Measurements from ENCODE around the gene CCBE1.
A peak's percentile ranks its signal among the peaks of the same experiment; 100 is the strongest.

Gene CCBE1

DNA sequence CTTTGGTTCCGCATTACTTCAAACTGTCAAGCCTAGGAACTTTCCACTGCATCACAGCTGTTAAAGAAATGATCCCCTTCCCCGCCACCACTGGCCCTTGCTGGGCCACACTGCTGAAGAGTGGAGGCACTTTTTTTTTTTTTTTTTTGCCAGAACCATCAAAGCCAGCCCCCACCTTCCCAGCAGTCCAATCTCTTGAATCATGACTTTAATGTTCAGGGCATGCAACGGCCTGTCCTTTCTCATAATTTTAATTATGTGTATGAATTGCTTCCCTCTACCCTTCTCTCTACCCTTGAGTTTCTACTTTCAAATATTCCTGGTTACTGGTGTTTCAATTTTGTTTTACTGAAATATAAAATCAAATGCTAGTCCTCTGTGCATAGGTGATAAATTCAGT is 236.1 kb downstream of the CCBE1 start:
- no peak for DNase-seq (ENCODE audit: extremely low read depth, low read depth)
- TF ChIP-seq, protein P1, sequence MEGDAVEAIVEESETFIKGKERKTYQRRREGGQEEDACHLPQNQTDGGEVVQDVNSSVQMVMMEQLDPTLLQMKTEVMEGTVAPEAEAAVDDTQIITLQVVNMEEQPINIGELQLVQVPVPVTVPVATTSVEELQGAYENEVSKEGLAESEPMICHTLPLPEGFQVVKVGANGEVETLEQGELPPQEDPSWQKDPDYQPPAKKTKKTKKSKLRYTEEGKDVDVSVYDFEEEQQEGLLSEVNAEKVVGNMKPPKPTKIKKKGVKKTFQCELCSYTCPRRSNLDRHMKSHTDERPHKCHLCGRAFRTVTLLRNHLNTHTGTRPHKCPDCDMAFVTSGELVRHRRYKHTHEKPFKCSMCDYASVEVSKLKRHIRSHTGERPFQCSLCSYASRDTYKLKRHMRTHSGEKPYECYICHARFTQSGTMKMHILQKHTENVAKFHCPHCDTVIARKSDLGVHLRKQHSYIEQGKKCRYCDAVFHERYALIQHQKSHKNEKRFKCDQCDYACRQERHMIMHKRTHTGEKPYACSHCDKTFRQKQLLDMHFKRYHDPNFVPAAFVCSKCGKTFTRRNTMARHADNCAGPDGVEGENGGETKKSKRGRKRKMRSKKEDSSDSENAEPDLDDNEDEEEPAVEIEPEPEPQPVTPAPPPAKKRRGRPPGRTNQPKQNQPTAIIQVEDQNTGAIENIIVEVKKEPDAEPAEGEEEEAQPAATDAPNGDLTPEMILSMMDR (IDR thresholded peaks at IDR 0.05; ENCODE audit: low read depth, low read length, missing control alignments): no peak
- no peak overlapping the region for H3K4me3 ChIP-seq (replicated peaks; ENCODE audit: low read depth, low read length)

DNA sequence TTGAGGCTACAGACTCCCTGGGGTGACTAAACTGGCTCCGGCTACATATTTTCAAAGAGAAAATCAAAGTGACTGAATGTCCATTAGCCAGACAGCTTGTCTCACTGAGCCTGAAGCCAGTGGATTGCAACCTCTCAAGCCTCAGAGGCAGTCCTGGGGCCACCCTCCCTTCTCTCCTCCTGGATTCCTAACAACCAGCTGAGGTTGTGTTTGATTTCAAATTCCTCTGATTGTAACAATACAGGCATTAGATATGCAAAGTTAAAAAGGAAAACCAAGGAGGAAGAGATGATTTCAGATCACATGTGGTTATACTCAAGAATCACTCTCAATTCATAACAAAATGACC is 237.2 kb downstream of the CCBE1 start:
- H3K4me3 ChIP-seq (replicated peaks; ENCODE audit: low read depth, low read length): no peak overlapping the region
- no peak for DNase-seq (ENCODE audit: extremely low read depth, low read depth)
- TF ChIP-seq, protein P1 (IDR thresholded peaks at IDR 0.05; ENCODE audit: low read depth, low read length, missing control alignments): no peak

DNA sequence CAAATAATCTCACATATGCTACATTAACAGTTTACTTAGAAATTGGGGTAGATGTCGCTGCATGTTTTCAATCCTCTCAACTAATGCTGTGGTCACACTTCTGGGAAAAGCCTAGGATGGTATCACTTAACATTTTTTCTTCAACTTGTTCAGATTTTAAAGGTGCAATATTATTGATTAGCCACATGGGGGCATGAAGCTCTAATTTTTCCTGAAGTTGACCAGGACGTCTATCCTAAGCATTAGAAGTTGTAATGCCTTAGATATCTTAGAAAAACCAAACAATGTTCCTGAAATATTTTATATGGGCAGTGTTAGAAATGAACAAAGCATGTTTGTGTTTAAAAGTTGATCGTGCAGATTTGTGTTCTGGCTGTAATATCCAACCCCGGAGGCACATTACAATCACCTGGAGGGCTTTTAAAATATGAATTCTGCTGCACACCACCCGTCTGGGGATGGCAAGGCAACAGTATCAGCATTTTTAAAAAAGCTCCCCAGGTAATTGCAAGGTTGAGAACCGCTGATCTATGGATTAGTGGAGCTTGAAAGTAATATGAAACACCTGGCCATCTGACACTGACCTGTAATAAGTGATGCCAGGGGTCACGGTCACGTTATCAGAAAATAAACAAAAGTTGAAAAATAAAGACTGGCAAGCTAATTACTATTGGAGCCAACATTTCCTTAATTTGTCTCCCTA is 237.7 kb downstream of the CCBE1 start:
- DNase-seq (ENCODE audit: extremely low read depth, low read depth): no peak
- no peak overlapping the region for H3K4me3 ChIP-seq (replicated peaks; ENCODE audit: low read depth, low read length)
- TF ChIP-seq, protein P1 (IDR thresholded peaks at IDR 0.05; ENCODE audit: low read depth, low read length, missing control alignments): peak; percentile 42

DNA sequence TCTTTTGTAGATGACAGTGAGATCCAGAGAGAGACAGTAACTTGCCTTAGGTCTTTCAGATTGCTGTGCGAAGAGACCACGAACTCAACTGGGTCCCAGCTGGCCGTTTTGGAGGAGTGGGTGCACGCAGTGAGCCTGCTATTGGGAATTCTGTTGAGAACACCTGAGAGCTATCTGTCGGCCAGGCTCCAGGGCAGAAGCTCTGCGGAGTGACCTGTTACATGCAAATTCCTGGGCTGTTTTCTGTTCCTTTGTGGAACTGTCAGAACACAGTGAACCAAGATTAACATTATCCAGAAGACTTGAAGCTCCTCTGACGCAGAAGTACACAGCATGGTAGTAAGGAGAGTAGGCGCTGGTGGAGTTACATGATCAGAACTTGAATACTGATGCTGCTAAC is 238.6 kb downstream of the CCBE1 start:
- TF ChIP-seq, protein P1 (IDR thresholded peaks at IDR 0.05; ENCODE audit: low read depth, low read length, missing control alignments): no peak
- no peak for DNase-seq (ENCODE audit: extremely low read depth, low read depth)
- H3K4me3 ChIP-seq (replicated peaks; ENCODE audit: low read depth, low read length): no peak overlapping the region

DNA sequence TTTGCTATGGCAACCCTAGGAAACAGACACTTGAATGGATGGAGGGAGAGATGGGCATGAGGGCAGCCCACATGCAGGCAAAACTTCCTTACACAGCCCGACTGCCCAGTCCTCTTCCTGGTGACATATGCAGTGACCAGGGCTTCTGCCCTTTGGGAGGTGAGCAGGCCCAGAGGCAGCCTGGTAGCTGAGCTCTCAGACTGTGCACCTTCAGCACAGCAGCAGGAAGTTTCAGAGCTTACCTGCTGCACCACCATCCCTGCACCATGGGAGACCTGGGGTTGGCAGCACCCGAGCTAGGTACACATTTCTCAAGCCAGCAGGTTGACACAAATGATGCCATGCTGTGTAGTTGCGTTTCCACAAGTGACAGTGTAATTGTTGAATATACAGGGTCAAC is 240.6 kb downstream of the CCBE1 start:
- TF ChIP-seq, protein P1 (IDR thresholded peaks at IDR 0.05; ENCODE audit: low read depth, low read length, missing control alignments): no peak
- DNase-seq (ENCODE audit: extremely low read depth, low read depth): no peak
- no peak overlapping the region for H3K4me3 ChIP-seq (replicated peaks; ENCODE audit: low read depth, low read length)

DNA sequence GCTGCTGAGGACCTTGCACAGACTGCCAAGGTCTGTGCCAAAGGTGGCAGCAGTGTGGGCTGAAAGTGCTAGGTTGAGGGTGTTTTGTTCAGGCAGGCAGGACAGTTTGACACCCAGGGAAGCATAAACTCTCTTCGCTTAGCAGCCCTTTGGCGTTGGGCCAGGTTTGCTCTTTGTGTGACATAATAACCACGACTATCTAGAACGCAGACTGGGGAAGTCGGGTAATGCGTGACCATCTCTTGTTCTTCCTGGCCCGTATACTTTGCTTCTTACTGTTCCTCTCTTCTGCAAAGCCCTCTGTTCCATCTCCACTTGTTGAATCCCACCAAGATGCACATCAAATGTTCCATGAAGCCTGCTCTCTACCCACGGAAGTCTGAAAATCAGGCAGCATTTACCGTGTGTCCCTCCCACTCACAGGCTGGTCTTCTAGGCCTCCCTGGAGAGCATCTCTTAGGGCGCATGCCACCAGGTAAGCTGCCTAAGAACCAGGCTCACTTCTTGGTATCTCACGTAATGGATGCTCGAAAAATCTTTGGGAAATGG is 241.4 kb downstream of the CCBE1 start:
- H3K4me3 ChIP-seq (replicated peaks; ENCODE audit: low read depth, low read length): no peak overlapping the region
- TF ChIP-seq, protein P1 (IDR thresholded peaks at IDR 0.05; ENCODE audit: low read depth, low read length, missing control alignments): no peak
- no peak for DNase-seq (ENCODE audit: extremely low read depth, low read depth)

All from HFF-Myc (cell line).